Keratinocyte (primary cell): ENCODE data around the gene TMEM205. TPM values are rescaled to one million over a fixed set of nuclear protein-coding genes. Genes with fewer than 3 reads are reported as not detected.

Experiments used
- DNase-seq: peaks from one replicate; pipeline ENCODE4 v3.0.0-alpha.2; 2011; ENCODE audit warnings: low read depth, missing footprints, low spot score
- FAIRE-seq: peaks from 2 replicates; lab custom pipeline; 2011; peaks lifted over from hg19 to GRCh38; lab: Jason Lieb, UNC
- H2AFZ ChIP-seq: 2 replicates; pipeline ENCODE4 v1.6.0; 2012; ENCODE audit warnings: low read length, control low read depth, inconsistent platforms; ENCODE audit not compliant: control insufficient read depth
- H3K27ac ChIP-seq: 2 replicates; pipeline ENCODE4 v1.5.1; 2011; ENCODE audit warnings: low read length; ENCODE audit not compliant: control insufficient read depth, insufficient read depth
- H3K27me3 ChIP-seq: 3 replicates; pipeline ENCODE4 v1.6.0; 2011; ENCODE audit warnings: low read length; ENCODE audit not compliant: control insufficient read depth, insufficient read depth; ENCODE audit errors: extremely low read depth
- H3K36me3 ChIP-seq, 2 experiments: 2 replicates in 1 of 2; 3 replicates in 1 of 2; pipeline ENCODE4 v1.5.1; 2011; ENCODE audit warnings: low read length in 2 of 2, mild to moderate bottlenecking in 1 of 2; ENCODE audit not compliant: control insufficient read depth in 2 of 2, insufficient read depth in 2 of 2; ENCODE audit errors: extremely low read depth in 1 of 2
- H3K4me1 ChIP-seq: 3 replicates; pipeline ENCODE4 v1.5.1; 2011; ENCODE audit warnings: low read length; ENCODE audit not compliant: control insufficient read depth, insufficient read depth; ENCODE audit errors: extremely low read depth
- H3K4me2 ChIP-seq: 3 replicates; pipeline ENCODE4 v1.6.0; 2011; ENCODE audit warnings: low read depth, low read length; ENCODE audit not compliant: control insufficient read depth, insufficient read depth; ENCODE audit errors: extremely low read depth
- H3K4me3 ChIP-seq, 3 experiments: fragments of 200-600 bp in 1 of 3; sonication (generic) in 1 of 3; 2 replicates in 2 of 3; 3 replicates in 1 of 3; pipeline ENCODE4 v1.5.1; 2011 to 2016; ENCODE audit warnings: low read length in 3 of 3, mild to moderate bottlenecking in 3 of 3, control low read depth in 2 of 3, inconsistent platforms in 1 of 3, low read depth in 1 of 3, mixed read lengths in 1 of 3, mixed run types in 1 of 3, moderate library complexity in 1 of 3; ENCODE audit not compliant: control insufficient read depth in 2 of 3, insufficient read depth in 2 of 3; ENCODE audit errors: extremely low read depth in 1 of 3
- H3K79me2 ChIP-seq: 2 replicates; pipeline ENCODE4 v1.6.0; 2012; ENCODE audit warnings: low read length; ENCODE audit not compliant: control insufficient read depth, insufficient read depth
- H3K9ac ChIP-seq: 3 replicates; pipeline ENCODE4 v1.6.0; 2011; ENCODE audit warnings: low read length; ENCODE audit not compliant: control insufficient read depth, insufficient read depth; ENCODE audit errors: extremely low read depth
- H3K9me1 ChIP-seq: 3 replicates; pipeline ENCODE4 v1.6.0; 2011; ENCODE audit warnings: low read length; ENCODE audit not compliant: control insufficient read depth, insufficient read depth; ENCODE audit errors: extremely low read depth
- H3K9me3 ChIP-seq: 2 replicates; pipeline ENCODE4 v1.5.1; 2012; ENCODE audit warnings: low read depth, low read length; ENCODE audit not compliant: control insufficient read depth
- H4K20me1 ChIP-seq: 3 replicates; pipeline ENCODE4 v1.6.0; 2011; ENCODE audit warnings: low read length; ENCODE audit not compliant: control insufficient read depth, insufficient read depth; ENCODE audit errors: extremely low read depth
- CTCF ChIP-seq, 3 experiments: IDR thresholded peaks in 1 of 3; conservative IDR thresholded peaks in 1 of 3; optimal IDR thresholded peaks in 1 of 3; 2 replicates in 2 of 3; 3 replicates in 1 of 3; pipeline versions ENCODE3 to v1.5.1; 2011; ENCODE audit warnings: low read length in 3 of 3, mild to moderate bottlenecking in 3 of 3, moderate library complexity in 2 of 3, control low read depth in 1 of 3, inconsistent platforms in 1 of 3; ENCODE audit not compliant: insufficient read depth in 2 of 3; ENCODE audit errors: extremely low read depth in 1 of 3
- EZH2 ChIP-seq: IDR thresholded peaks from one replicate; pipeline ENCODE4 v1.6.1; 2012; ENCODE audit warnings: inconsistent platforms, mild to moderate bottlenecking, low read length, moderate library complexity
- dilution Hi-C: fragments of 300-500 bp; cut with MboI; formaldehyde crosslinking; loops from one replicate; pipeline ENCODE4 v1.7.0; 2020; ENCODE audit warnings: low sequenced_read_pairs; ENCODE audit not compliant: extremely low pct_ligation_motif_present
- polyA plus RNA-seq, 5 experiments: library from polyadenylated mRNA; depleted of rRNA in 3 of 5; stranded (reverse) in 3 of 5; stranded (forward) in 1 of 5; unstranded in 1 of 5; fragments of >200 nt; gene quantifications; 1 replicate in 1 of 5; 2 replicates in 3 of 5; 3 replicates in 1 of 5; pipeline versions ENCODE4 v1.2.1 to v1.2.3, GENCODE V29; 2011 to 2012; ENCODE audit warnings: missing spikeins in 2 of 5, low read depth in 1 of 5, low replicate concordance in 1 of 5

TMEM205 gene
- polyA plus RNA-seq, 1 donor (not counting 4 experiments of a cell fraction or from before 2014, with no cell fraction given): 65.5 TPM

- Histone ChIP-seq H4K20me1 (no peaks in the 10 kb centered on the region), H2AFZ (no peak overlapping the region), H3K36me3 (no peaks in the 10 kb centered on the region), H3K27ac (no peak overlapping the region), H3K79me2 (peaks cover 4% of the 10 kb centered on the region), H3K4me3 (no peak overlapping the region), H3K9ac (no peak overlapping the region), H3K9me3 (no peaks in the 10 kb centered on the region), H3K27me3 (no peaks in the 10 kb centered on the region), H3K4me1 (peaks cover 28% of the 10 kb centered on the region), H3K4me2 (no peak overlapping the region), H3K9me1 (peaks cover 6% of the 10 kb centered on the region)
- TF ChIP-seq CTCF (optimal IDR thresholded peaks at IDR 0.05 in 1 of 3, IDR thresholded peaks at IDR 0.05 in 1 of 3, conservative IDR thresholded peaks at IDR 0.05 in 1 of 3; ENCODE audit: extremely low read depth in 1 of 3, insufficient read depth in 2 of 3, low read length in 3 of 3) (no peak), EZH2 (no peak)
- no peak for FAIRE-seq
- dilution Hi-C loops: no loop called here
- no peak for DNase-seq
Measured at GRCh38 chr19:11373166-11373884, 27.3 kb upstream of the TMEM205 start.

GRCh38 chr19:11370744-11371143, 24.7 kb upstream of the TMEM205 start:
- Histone ChIP-seq H3K9me3 (no peaks in the 10 kb centered on the region), H3K4me1 (peaks cover 9% of the 10 kb centered on the region), H2AFZ (no peak overlapping the region), H3K36me3 (no peaks in the 10 kb centered on the region), H3K9ac (no peak overlapping the region), H3K79me2 (peaks cover 3% of the 10 kb centered on the region), H4K20me1 (no peaks in the 10 kb centered on the region), H3K9me1 (no peaks in the 10 kb centered on the region), H3K27me3 (no peaks in the 10 kb centered on the region), H3K4me3 (no peak overlapping the region), H3K4me2 (no peak overlapping the region), H3K27ac (no peak overlapping the region)
- FAIRE-seq (no peak), DNase-seq (no peak)
- dilution Hi-C loops: no loop called here
- TF ChIP-seq CTCF (optimal IDR thresholded peaks at IDR 0.05 in 1 of 3, IDR thresholded peaks at IDR 0.05 in 1 of 3, conservative IDR thresholded peaks at IDR 0.05 in 1 of 3; ENCODE audit: extremely low read depth in 1 of 3, insufficient read depth in 2 of 3, low read length in 3 of 3) (no peak), EZH2 (no peak)
